ENCODE data around the gene ST6GALNAC3. TPM values are rescaled to one million over a fixed set of nuclear protein-coding genes. Genes with fewer than 3 reads are reported as not detected.

Gene ST6GALNAC3
- polyA plus RNA-seq, 1 donor (not counting 4 experiments of a cell fraction or from before 2014, with no cell fraction given): 0.08 TPM

DNA sequence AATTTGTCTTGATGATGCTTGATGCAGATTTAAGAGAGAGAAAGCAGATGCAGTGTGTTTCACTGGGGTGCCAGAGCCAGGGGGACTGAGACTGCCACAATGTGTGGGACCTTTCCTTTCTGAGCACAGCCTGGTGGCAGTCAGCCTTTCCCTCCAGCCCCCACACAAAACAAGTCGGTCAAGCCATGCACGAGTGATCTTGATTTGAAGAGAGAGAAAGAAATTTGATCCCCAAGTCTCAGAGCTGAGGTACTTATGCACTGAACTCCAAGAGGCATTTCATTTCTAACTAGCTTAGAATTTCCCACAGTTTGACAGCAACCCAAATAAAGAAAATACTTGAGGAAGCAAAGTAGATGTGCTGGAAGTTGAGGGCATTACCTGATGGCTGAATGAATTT lies 193.8 kb downstream of the ST6GALNAC3 start:
- H3K4me1 ChIP-seq (ENCODE audit: control insufficient read depth, extremely low read depth, insufficient read depth, low read length): no peaks in the 10 kb centered on the region
- H3K4me2 ChIP-seq (ENCODE audit: control insufficient read depth, extremely low read depth, insufficient read depth, low read depth, low read length): no peak overlapping the region
- FAIRE-seq: no peak
- H3K27me3 ChIP-seq (ENCODE audit: control insufficient read depth, extremely low read depth, insufficient read depth, low read length): no peaks in the 10 kb centered on the region
- no peak overlapping the region for H3K9ac ChIP-seq (ENCODE audit: control insufficient read depth, extremely low read depth, insufficient read depth, low read length)
- TF ChIP-seq EZH2 (IDR thresholded peaks at IDR 0.05; ENCODE audit: low read length): no peak
- TF ChIP-seq, protein P1, sequence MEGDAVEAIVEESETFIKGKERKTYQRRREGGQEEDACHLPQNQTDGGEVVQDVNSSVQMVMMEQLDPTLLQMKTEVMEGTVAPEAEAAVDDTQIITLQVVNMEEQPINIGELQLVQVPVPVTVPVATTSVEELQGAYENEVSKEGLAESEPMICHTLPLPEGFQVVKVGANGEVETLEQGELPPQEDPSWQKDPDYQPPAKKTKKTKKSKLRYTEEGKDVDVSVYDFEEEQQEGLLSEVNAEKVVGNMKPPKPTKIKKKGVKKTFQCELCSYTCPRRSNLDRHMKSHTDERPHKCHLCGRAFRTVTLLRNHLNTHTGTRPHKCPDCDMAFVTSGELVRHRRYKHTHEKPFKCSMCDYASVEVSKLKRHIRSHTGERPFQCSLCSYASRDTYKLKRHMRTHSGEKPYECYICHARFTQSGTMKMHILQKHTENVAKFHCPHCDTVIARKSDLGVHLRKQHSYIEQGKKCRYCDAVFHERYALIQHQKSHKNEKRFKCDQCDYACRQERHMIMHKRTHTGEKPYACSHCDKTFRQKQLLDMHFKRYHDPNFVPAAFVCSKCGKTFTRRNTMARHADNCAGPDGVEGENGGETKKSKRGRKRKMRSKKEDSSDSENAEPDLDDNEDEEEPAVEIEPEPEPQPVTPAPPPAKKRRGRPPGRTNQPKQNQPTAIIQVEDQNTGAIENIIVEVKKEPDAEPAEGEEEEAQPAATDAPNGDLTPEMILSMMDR (optimal IDR thresholded peaks at IDR 0.05 in 1 of 3, IDR thresholded peaks at IDR 0.05 in 1 of 3, conservative IDR thresholded peaks at IDR 0.05 in 1 of 3; ENCODE audit: extremely low read depth in 1 of 3, insufficient read depth in 2 of 3, low read length in 3 of 3): no peak
- no peak overlapping the region for H3K27ac ChIP-seq (ENCODE audit: control insufficient read depth, insufficient read depth, low read length)
- dilution Hi-C loops (cut with MboI; ENCODE audit: extremely low pct_ligation_motif_present, low sequenced_read_pairs): no loop called here
- H3K79me2 ChIP-seq (ENCODE audit: control insufficient read depth, insufficient read depth, low read length): no peaks in the 10 kb centered on the region
- no peaks in the 10 kb centered on the region for H3K36me3 ChIP-seq (ENCODE audit: control insufficient read depth in 2 of 2, extremely low read depth in 1 of 2, insufficient read depth in 2 of 2, low read length in 2 of 2)
- no peaks in the 10 kb centered on the region for H4K20me1 ChIP-seq (ENCODE audit: control insufficient read depth, extremely low read depth, insufficient read depth, low read length)
- no peak overlapping the region for H3K4me3 ChIP-seq (ENCODE audit: control insufficient read depth in 2 of 3, extremely low read depth in 1 of 3, insufficient read depth in 2 of 3, low read depth in 1 of 3, low read length in 3 of 3)
- H3K9me1 ChIP-seq (ENCODE audit: control insufficient read depth, extremely low read depth, insufficient read depth, low read length): no peaks in the 10 kb centered on the region
- no peak for DNase-seq (ENCODE audit: low read depth, low spot score)
- no peaks in the 10 kb centered on the region for H3K9me3 ChIP-seq (ENCODE audit: control insufficient read depth, low read depth, low read length)
- no peak overlapping the region for H2AFZ ChIP-seq (ENCODE audit: control insufficient read depth, low read length)

DNA sequence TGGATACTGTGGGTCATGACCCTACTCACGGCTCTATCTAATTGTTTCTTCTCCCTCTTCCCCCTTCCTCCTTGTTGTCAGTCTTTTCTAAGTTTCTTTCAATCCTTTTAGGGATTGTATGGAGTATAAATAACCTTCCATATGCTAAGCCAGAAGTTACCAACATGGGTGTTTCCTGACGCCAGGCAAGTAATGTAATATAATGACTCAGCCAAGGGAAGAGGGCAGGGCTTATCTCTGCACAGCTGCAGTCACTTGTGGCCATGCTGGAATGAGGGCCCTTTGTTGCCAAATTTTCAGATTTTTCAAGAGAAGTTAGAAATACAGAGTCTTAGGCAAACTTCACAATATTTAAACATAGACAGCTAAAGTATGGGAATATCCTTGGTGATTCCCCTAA lies 194.6 kb downstream of the ST6GALNAC3 start:
- H3K9me1 ChIP-seq (ENCODE audit: control insufficient read depth, extremely low read depth, insufficient read depth, low read length): no peaks in the 10 kb centered on the region
- H3K9ac ChIP-seq (ENCODE audit: control insufficient read depth, extremely low read depth, insufficient read depth, low read length): no peak overlapping the region
- no peaks in the 10 kb centered on the region for H3K36me3 ChIP-seq (ENCODE audit: control insufficient read depth in 2 of 2, extremely low read depth in 1 of 2, insufficient read depth in 2 of 2, low read length in 2 of 2)
- H2AFZ ChIP-seq (ENCODE audit: control insufficient read depth, low read length): no peak overlapping the region
- dilution Hi-C loops (cut with MboI; ENCODE audit: extremely low pct_ligation_motif_present, low sequenced_read_pairs): no loop called here
- H3K79me2 ChIP-seq (ENCODE audit: control insufficient read depth, insufficient read depth, low read length): no peaks in the 10 kb centered on the region
- no peaks in the 10 kb centered on the region for H4K20me1 ChIP-seq (ENCODE audit: control insufficient read depth, extremely low read depth, insufficient read depth, low read length)
- no peak overlapping the region for H3K4me3 ChIP-seq (ENCODE audit: control insufficient read depth in 2 of 3, extremely low read depth in 1 of 3, insufficient read depth in 2 of 3, low read depth in 1 of 3, low read length in 3 of 3)
- H3K9me3 ChIP-seq (ENCODE audit: control insufficient read depth, low read depth, low read length): no peaks in the 10 kb centered on the region
- no peaks in the 10 kb centered on the region for H3K27me3 ChIP-seq (ENCODE audit: control insufficient read depth, extremely low read depth, insufficient read depth, low read length)
- H3K4me2 ChIP-seq (ENCODE audit: control insufficient read depth, extremely low read depth, insufficient read depth, low read depth, low read length): no peak overlapping the region
- no peak for FAIRE-seq
- no peak overlapping the region for H3K27ac ChIP-seq (ENCODE audit: control insufficient read depth, insufficient read depth, low read length)
- no peak for TF ChIP-seq EZH2 (IDR thresholded peaks at IDR 0.05; ENCODE audit: low read length)
- no peaks in the 10 kb centered on the region for H3K4me1 ChIP-seq (ENCODE audit: control insufficient read depth, extremely low read depth, insufficient read depth, low read length)
- DNase-seq (ENCODE audit: low read depth, low spot score): no peak

DNA sequence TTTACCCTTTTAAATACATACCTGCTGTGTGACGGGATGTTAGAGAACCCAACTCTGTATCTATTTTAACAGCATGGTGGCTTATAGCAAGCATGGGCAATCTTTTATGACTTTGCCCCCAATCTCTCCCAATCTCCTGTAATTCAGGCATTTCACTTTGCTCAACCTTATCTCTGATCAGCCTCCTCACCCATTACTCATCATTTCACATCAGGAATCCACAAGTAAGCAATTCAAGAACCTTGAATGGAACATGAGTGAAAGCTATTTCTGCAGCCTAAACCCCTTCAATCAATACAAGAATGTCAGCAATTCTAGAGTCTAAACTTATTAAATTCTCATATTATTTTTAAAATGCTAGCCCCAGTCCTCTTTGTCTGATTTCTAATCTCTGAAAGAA lies 199.8 kb downstream of the ST6GALNAC3 start:
- Histone ChIP-seq H3K9me1 (ENCODE audit: control insufficient read depth, extremely low read depth, insufficient read depth, low read length) (no peaks in the 10 kb centered on the region), H3K36me3 (ENCODE audit: control insufficient read depth in 2 of 2, extremely low read depth in 1 of 2, insufficient read depth in 2 of 2, low read length in 2 of 2) (no peaks in the 10 kb centered on the region), H3K4me3 (ENCODE audit: control insufficient read depth in 2 of 3, extremely low read depth in 1 of 3, insufficient read depth in 2 of 3, low read depth in 1 of 3, low read length in 3 of 3) (no peak overlapping the region), H2AFZ (ENCODE audit: control insufficient read depth, low read length) (no peak overlapping the region), H3K4me1 (ENCODE audit: control insufficient read depth, extremely low read depth, insufficient read depth, low read length) (no peaks in the 10 kb centered on the region), H3K79me2 (ENCODE audit: control insufficient read depth, insufficient read depth, low read length) (no peaks in the 10 kb centered on the region), H3K4me2 (ENCODE audit: control insufficient read depth, extremely low read depth, insufficient read depth, low read depth, low read length) (no peak overlapping the region), H4K20me1 (ENCODE audit: control insufficient read depth, extremely low read depth, insufficient read depth, low read length) (no peaks in the 10 kb centered on the region), H3K9ac (ENCODE audit: control insufficient read depth, extremely low read depth, insufficient read depth, low read length) (no peak overlapping the region), H3K9me3 (ENCODE audit: control insufficient read depth, low read depth, low read length) (no peaks in the 10 kb centered on the region), H3K27me3 (ENCODE audit: control insufficient read depth, extremely low read depth, insufficient read depth, low read length) (no peaks in the 10 kb centered on the region), H3K27ac (ENCODE audit: control insufficient read depth, insufficient read depth, low read length) (no peak overlapping the region)
- FAIRE-seq: no peak
- no peak for TF ChIP-seq EZH2 (IDR thresholded peaks at IDR 0.05; ENCODE audit: low read length)
- TF ChIP-seq, protein P1 (optimal IDR thresholded peaks at IDR 0.05 in 1 of 3, IDR thresholded peaks at IDR 0.05 in 1 of 3, conservative IDR thresholded peaks at IDR 0.05 in 1 of 3; ENCODE audit: extremely low read depth in 1 of 3, insufficient read depth in 2 of 3, low read length in 3 of 3): no peak
- dilution Hi-C loops (cut with MboI; ENCODE audit: extremely low pct_ligation_motif_present, low sequenced_read_pairs): no loop called here
- DNase-seq (ENCODE audit: low read depth, low spot score): no peak

All from keratinocyte (primary cell).